GM18502 (cell line): ENCODE data around the gene SLC35G1.

ENCODE experiments used
- ATAC-seq: cut with Tn5 transposase; IDR thresholded peaks from one replicate; pipeline ENCODE4 v1.9.1; 2021; ENCODE audit warnings: mild to moderate bottlenecking; ENCODE audit not compliant: unreplicated experiment, poor library complexity

Gene SLC35G1

GRCh38 chr10:93893646-93894515 is at the start of gene SLC35G1:
TSS of gene SLC35G1 (plus strand) at chr10:93893978. CDS start at chr10:93894034, 56 bp downstream.
- ATAC-seq: peak; percentile 95

- no peak for ATAC-seq
Observed at GRCh38 chr10:93844979-93845626, 48.7 kb upstream of the SLC35G1 start.

GRCh38 chr10:93849593-93849992 is 44.2 kb upstream of the SLC35G1 start:
- no peak for ATAC-seq

- no peak for ATAC-seq
Observed at GRCh38 chr10:93850031-93851015, 43.5 kb upstream of the SLC35G1 start.

- peak; percentile 68 for ATAC-seq
Observed at GRCh38 chr10:93851169-93851568, 42.6 kb upstream of the SLC35G1 start.

GRCh38 chr10:93852476-93853095 is 41.2 kb upstream of the SLC35G1 start:
- ATAC-seq: peak; percentile 59

- no peak for ATAC-seq
Observed at GRCh38 chr10:93854975-93855374, 38.8 kb upstream of the SLC35G1 start.

- ATAC-seq: no peak
Observed at GRCh38 chr10:93856349-93857145, 37.2 kb upstream of the SLC35G1 start.

GRCh38 chr10:93859049-93859655 is 34.6 kb upstream of the SLC35G1 start:
- no peak for ATAC-seq

GRCh38 chr10:93861825-93862224 is 32.0 kb upstream of the SLC35G1 start:
- no peak for ATAC-seq

- no peak for ATAC-seq
Observed at GRCh38 chr10:93865794-93866425, 27.9 kb upstream of the SLC35G1 start.

GRCh38 chr10:93867525-93867924 is 26.3 kb upstream of the SLC35G1 start:
- ATAC-seq: no peak

- no peak for ATAC-seq
Observed at GRCh38 chr10:93871671-93872204, 22.0 kb upstream of the SLC35G1 start.

- no peak for ATAC-seq
Observed at GRCh38 chr10:93872375-93873158, 21.2 kb upstream of the SLC35G1 start.

GRCh38 chr10:93873420-93874115 is 20.2 kb upstream of the SLC35G1 start:
- ATAC-seq: no peak

- no peak for ATAC-seq
Observed at GRCh38 chr10:93874309-93875031, 19.3 kb upstream of the SLC35G1 start.
